ENCODE measurements around the gene PRSS8.

- TF ChIP-seq CTCF (conservative IDR thresholded peaks at IDR 0.05; ENCODE audit: low read length) (no peak), EZH2phosphoT487 (IDR thresholded peaks at IDR 0.05; ENCODE audit: borderline replicate concordance) (no peak)
Observed at GRCh38 chr16:31184888-31185287, 49.4 kb upstream of the PRSS8 start.
